ENCODE data around the gene CYP4A11. TPM values are rescaled to one million over a fixed set of nuclear protein-coding genes. Genes with fewer than 3 reads are reported as not detected.
A peak's percentile ranks its signal among the peaks of the same experiment; 100 is the strongest.
"Not testable (repeated sequence)": the region's sequence is repeated elsewhere in the genome, so short reads cannot be mapped to it uniquely, and the experiment has no call there.

CYP4A11 gene
- total and polyA plus RNA-seq, 4 donors: 190 to 582 (median 383) TPM

DNA sequence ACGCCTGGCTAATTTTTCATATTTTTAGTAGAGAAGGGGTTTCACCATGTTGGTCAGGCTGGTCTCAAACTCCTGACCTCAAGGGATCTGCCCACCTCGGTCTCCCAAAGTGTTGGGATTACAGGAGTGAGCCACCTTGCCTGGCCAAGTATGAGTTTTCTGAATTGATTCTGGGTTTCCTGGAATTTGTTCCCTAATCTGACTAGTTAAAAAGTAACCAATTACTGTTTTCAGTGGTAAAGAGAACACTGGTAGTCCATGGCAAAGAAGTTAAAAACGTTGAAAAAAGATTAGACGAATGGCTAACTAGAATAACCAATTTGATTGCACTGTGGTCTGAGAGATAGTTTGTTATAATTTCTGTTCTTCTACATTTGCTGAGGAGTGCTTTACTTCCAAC is 21.0 kb upstream of the CYP4A11 start:
- H3K27ac ChIP-seq (ENCODE audit: low read depth in 1 of 2, low read length in 2 of 2): peak overlapping the region; percentile 59 to 73
- H3K9ac ChIP-seq (ENCODE audit: low read depth in 1 of 2, low read length in 2 of 2); H3K27me3 ChIP-seq (ENCODE audit: control insufficient read depth in 4 of 4, insufficient read depth in 4 of 4, low read length in 3 of 4); H3K36me3 ChIP-seq (ENCODE audit: control insufficient read depth in 4 of 4, insufficient read depth in 3 of 4, low read depth in 1 of 4, low read length in 3 of 4); H3K4me3 ChIP-seq (ENCODE audit: low read depth in 1 of 3, low read length in 3 of 3); DNase-seq (ENCODE audit: low spot score); H3K9me3 ChIP-seq (ENCODE audit: control insufficient read depth in 4 of 4, low read length in 3 of 4); H3K4me1 ChIP-seq (ENCODE audit: control insufficient read depth in 4 of 4, insufficient read depth in 4 of 4, low read length in 3 of 4): not testable (repeated sequence)
- 35% methylated on average over 4 of the region's 4 CpGs for WGBS
- TF ChIP-seq SP1 (IDR thresholded peaks at IDR 0.05) (peak; percentile 49), YY1 (IDR thresholded peaks at IDR 0.05) (peak; percentile 34), RXRA (IDR thresholded peaks at IDR 0.05) (peak; percentile 18 to 36), RAD21 (IDR thresholded peaks at IDR 0.05) (peak in 1 of 2 donors; percentile 6), HNF4A (conservative IDR thresholded peaks at IDR 0.05) (peak; percentile 29 to 36)

DNA sequence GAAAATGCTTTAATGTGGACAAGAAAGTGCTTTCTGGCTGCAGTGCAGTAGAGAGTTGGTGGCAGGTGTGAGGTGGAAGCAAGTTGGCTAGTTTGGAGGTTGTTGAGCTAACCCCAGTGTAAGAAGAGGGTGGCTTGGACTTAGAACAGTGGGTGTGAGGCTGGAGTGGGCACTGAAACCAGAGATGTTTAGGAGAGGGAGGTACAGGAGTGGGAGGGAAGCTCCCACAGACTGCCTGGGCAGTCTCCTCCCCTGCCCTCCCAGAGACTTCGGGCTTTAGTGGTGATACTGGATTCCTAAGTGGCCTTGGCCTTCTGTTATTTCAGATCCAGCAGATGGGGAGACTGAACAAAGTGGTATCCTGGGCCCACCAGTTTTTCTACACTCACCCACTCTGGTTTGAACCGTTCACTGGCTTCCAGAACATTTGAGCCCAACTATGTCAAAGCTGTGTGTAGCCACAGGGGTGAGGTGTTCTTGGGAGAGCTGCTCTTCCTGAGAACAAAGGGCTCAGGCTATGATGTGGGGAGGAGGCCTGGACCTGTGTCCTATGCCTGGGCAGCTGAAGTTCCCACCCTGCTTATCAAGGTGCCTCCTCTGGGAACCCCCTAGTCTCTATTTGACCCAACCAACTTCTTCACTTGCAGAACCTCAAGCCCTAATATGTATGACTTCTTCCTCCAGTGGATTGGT is 19.9 kb upstream of the CYP4A11 start:
- WGBS: 65% methylated on average over 2 of the region's 2 CpGs
- Histone ChIP-seq H3K9ac (ENCODE audit: low read depth in 1 of 2, low read length in 2 of 2) (no peak overlapping the region), H3K27ac (ENCODE audit: low read depth in 1 of 2, low read length in 2 of 2) (peak overlapping the region; percentile 59 to 73), H3K36me3 (ENCODE audit: control insufficient read depth in 4 of 4, insufficient read depth in 3 of 4, low read depth in 1 of 4, low read length in 3 of 4) (no peaks in the 10 kb centered on the region), H3K4me3 (ENCODE audit: low read depth in 1 of 3, low read length in 3 of 3) (no peak overlapping the region), H3K4me1 (ENCODE audit: control insufficient read depth in 4 of 4, insufficient read depth in 4 of 4, low read length in 3 of 4) (peaks cover 0 to 9% (median 6%) of the 10 kb centered on the region in 4 donors), H3K9me3 (ENCODE audit: control insufficient read depth in 4 of 4, low read length in 3 of 4) (no peaks in the 10 kb centered on the region), H3K27me3 (ENCODE audit: control insufficient read depth in 4 of 4, insufficient read depth in 4 of 4, low read length in 3 of 4) (no peaks in the 10 kb centered on the region)
- DNase-seq (ENCODE audit: low spot score): no peak
- no peak for TF ChIP-seq RAD21 (IDR thresholded peaks at IDR 0.05)
- TF ChIP-seq, protein P1, sequence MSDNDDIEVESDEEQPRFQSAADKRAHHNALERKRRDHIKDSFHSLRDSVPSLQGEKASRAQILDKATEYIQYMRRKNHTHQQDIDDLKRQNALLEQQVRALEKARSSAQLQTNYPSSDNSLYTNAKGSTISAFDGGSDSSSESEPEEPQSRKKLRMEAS (IDR thresholded peaks at IDR 0.05): no peak
- peak in 1 of 2 donors; percentile 46 for TF ChIP-seq HNF4A (conservative IDR thresholded peaks at IDR 0.05)
- TF ChIP-seq TAF1 (conservative IDR thresholded peaks at IDR 0.05): no peak

DNA sequence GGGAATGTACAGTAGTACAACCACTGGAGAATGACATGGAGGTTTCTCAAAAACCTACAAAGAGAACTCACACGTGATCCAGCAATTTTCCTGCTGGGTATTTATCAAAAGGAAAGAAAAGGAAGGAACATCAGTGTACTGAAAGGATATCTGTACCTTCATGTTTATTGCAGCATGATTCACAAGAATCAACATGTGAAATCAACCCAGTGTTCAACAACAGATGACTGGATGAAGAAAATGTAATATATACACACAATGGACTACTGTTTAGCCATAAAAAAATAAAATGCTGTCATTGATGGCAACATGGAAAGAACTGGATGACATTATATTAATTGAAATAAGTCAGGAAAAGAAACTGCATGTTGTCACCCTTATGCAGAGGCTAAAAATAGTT is 19.0 kb upstream of the CYP4A11 start:
- TF ChIP-seq TAF1 (conservative IDR thresholded peaks at IDR 0.05): no peak

DNA sequence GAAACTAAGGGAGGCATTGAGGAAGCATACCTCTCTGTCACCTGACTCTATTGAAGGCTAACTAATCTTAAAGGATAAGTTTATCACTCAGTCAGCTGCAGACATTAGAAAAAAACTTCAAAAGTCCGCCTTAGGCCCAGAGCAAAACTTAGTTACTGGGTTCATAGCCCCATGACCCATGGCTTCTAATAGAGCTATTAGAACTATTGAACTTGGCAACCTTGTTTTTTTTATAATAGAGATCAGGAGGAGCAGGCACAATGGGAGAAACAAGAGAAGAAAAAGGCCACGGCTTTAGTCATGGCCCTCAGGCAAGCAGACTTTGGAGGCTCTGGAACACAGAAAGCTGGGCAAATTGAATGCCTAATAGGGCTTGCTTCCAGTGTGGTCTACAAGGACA is 13.8 kb upstream of the CYP4A11 start:
- 88% methylated on average over 2 of the region's 2 CpGs for WGBS

More for the DNA sequence above, 19.0 kb upstream of the CYP4A11 start:
- H3K36me3 ChIP-seq (ENCODE audit: control insufficient read depth in 4 of 4, insufficient read depth in 3 of 4, low read depth in 1 of 4, low read length in 3 of 4): no peaks in the 10 kb centered on the region
- 78% methylated on average over 1 of the region's 1 CpG for WGBS
- H3K4me3 ChIP-seq (ENCODE audit: low read depth in 1 of 3, low read length in 3 of 3): no peak overlapping the region
- peaks cover 0 to 9% (median 6%) of the 10 kb centered on the region in 4 donors for H3K4me1 ChIP-seq (ENCODE audit: control insufficient read depth in 4 of 4, insufficient read depth in 4 of 4, low read length in 3 of 4)
- DNase-seq (ENCODE audit: low spot score): no peak
- H3K27ac ChIP-seq (ENCODE audit: low read depth in 1 of 2, low read length in 2 of 2): no peak overlapping the region
- no peaks in the 10 kb centered on the region for H3K27me3 ChIP-seq (ENCODE audit: control insufficient read depth in 4 of 4, insufficient read depth in 4 of 4, low read length in 3 of 4)
- H3K9ac ChIP-seq (ENCODE audit: low read depth in 1 of 2, low read length in 2 of 2): no peak overlapping the region
- no peaks in the 10 kb centered on the region for H3K9me3 ChIP-seq (ENCODE audit: control insufficient read depth in 4 of 4, low read length in 3 of 4)

DNA sequence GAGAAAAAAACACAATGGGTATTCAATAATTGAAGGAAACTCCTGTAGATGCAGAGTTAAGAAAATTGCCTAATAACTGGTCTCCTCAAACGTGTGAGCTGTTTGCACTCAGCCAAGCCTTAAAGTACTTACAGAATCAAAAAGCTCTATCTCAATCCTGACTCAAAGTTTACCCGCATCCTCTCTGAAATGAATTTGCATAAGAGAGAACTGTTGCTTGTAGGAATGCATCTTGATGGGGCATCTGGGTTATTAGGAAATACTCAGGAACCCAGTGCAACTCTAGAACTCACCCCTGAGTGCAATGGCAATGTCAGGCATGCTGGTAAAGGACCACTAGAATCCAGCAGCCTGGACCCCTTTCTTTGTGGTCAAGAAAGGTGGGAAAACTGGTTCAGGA is 12.6 kb upstream of the CYP4A11 start:
- not testable (repeated sequence) for H3K36me3 ChIP-seq (ENCODE audit: control insufficient read depth in 4 of 4, insufficient read depth in 3 of 4, low read depth in 1 of 4, low read length in 3 of 4); H3K9me3 ChIP-seq (ENCODE audit: control insufficient read depth in 4 of 4, low read length in 3 of 4); H3K27me3 ChIP-seq (ENCODE audit: control insufficient read depth in 4 of 4, insufficient read depth in 4 of 4, low read length in 3 of 4); H3K9ac ChIP-seq (ENCODE audit: low read depth in 1 of 2, low read length in 2 of 2); DNase-seq (ENCODE audit: low spot score); H3K4me3 ChIP-seq (ENCODE audit: low read depth in 1 of 3, low read length in 3 of 3); H3K27ac ChIP-seq (ENCODE audit: low read depth in 1 of 2, low read length in 2 of 2)
- WGBS: 62% methylated on average over 2 of the region's 2 CpGs
- H3K4me1 ChIP-seq (ENCODE audit: control insufficient read depth in 4 of 4, insufficient read depth in 4 of 4, low read length in 3 of 4): peaks cover 3 to 33% (median 14%) of the 10 kb centered on the region in 4 donors

More for the DNA sequence above, 13.8 kb upstream of the CYP4A11 start:
- H3K27ac ChIP-seq (ENCODE audit: low read depth in 1 of 2, low read length in 2 of 2); H3K9ac ChIP-seq (ENCODE audit: low read depth in 1 of 2, low read length in 2 of 2); H3K27me3 ChIP-seq (ENCODE audit: control insufficient read depth in 4 of 4, insufficient read depth in 4 of 4, low read length in 3 of 4); H3K36me3 ChIP-seq (ENCODE audit: control insufficient read depth in 4 of 4, insufficient read depth in 3 of 4, low read depth in 1 of 4, low read length in 3 of 4); H3K4me3 ChIP-seq (ENCODE audit: low read depth in 1 of 3, low read length in 3 of 3); DNase-seq (ENCODE audit: low spot score); H3K9me3 ChIP-seq (ENCODE audit: control insufficient read depth in 4 of 4, low read length in 3 of 4): not testable (repeated sequence)
- peaks cover 3 to 21% (median 7%) of the 10 kb centered on the region in 4 donors for H3K4me1 ChIP-seq (ENCODE audit: control insufficient read depth in 4 of 4, insufficient read depth in 4 of 4, low read length in 3 of 4)

DNA sequence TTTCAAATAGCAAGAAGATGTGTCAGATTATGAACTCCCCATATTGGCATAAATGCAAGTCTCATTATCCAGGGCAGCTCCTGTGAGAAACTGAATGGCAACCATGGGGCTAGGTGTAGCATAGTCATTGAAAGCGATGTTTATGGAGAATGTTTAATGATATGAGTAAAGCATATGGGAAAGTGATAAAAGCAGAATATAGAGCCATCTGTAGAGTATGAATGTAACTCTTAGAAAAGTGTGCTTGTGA is 8.1 kb upstream of the CYP4A11 start:
- peak overlapping the region; percentile 3 to 8 for H3K9ac ChIP-seq (ENCODE audit: low read depth in 1 of 2, low read length in 2 of 2)
- not testable (repeated sequence) for DNase-seq (ENCODE audit: low spot score); H3K36me3 ChIP-seq (ENCODE audit: control insufficient read depth in 4 of 4, insufficient read depth in 3 of 4, low read depth in 1 of 4, low read length in 3 of 4); H3K4me3 ChIP-seq (ENCODE audit: low read depth in 1 of 3, low read length in 3 of 3); H3K27me3 ChIP-seq (ENCODE audit: control insufficient read depth in 4 of 4, insufficient read depth in 4 of 4, low read length in 3 of 4); H3K9me3 ChIP-seq (ENCODE audit: control insufficient read depth in 4 of 4, low read length in 3 of 4)
- peak overlapping the region; percentile 72 to 89 for H3K27ac ChIP-seq (ENCODE audit: low read depth in 1 of 2, low read length in 2 of 2)
- WGBS: 99% methylated on average over 1 of the region's 1 CpG
- H3K4me1 ChIP-seq (ENCODE audit: control insufficient read depth in 4 of 4, insufficient read depth in 4 of 4, low read length in 3 of 4): peaks cover 3 to 46% (median 25%) of the 10 kb centered on the region in 4 donors
